ENCODE data around the gene SIGLEC11. TPM values are rescaled to one million over a fixed set of nuclear protein-coding genes. Genes with fewer than 3 reads are reported as not detected.

The SIGLEC11 gene
- total RNA-seq, 1 experiment from 2014 or later: not detected

DNA sequence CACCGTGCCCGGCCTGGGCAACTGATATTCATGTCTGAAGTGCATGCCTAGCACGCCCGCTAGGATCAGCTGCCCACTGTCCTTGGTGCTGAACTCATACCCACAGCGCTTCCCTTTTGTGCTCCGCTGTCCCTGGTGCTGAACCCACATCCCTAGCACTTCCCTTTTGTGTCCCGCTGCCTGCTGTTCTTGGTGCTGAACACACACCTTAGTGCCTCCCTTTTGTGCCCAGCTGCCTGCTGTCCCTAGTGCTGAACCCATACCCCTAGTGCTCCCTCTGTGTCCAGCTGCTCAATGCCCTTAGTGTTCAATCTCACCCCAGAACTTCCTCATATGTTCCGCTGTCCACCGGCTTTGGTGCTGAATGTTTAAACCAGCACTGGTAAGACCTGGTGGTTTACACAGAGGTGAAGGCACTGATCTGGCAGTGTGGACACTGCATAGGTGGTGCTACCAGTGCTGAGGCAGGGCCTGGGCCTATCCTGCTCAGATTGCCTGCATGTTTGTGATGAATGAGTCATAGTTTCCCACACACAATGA, 26.3 kb upstream of the SIGLEC11 start:
- Histone ChIP-seq H3K4me1 (peaks cover 3% of the 10 kb centered on the region), H3K36me3 (ENCODE audit: control insufficient read depth, insufficient read depth, low read length) (peaks cover 2% of the 10 kb centered on the region; the same call in 1 of the 2 replicates), H3K9me3 (no peaks in the 10 kb centered on the region; the same call in 1 of the 2 replicates), H3K27me3 (replicated peaks; ENCODE audit: control insufficient read depth, insufficient read depth, low read length) (no peaks in the 10 kb centered on the region), H3K4me3 (ENCODE audit: low read depth, low read length) (no peak overlapping the region)
- POLR2A ChIA-PET: no interaction called here
- H3K4me1 Mint-ChIP-seq (ENCODE audit: low read depth, unreplicated experiment): no peaks in the 10 kb centered on the region
- DNase-seq: peak; percentile 92
- BruUV-seq (replicated peaks): no TSS peak
- CTCF ChIA-PET: no interaction called here
- no peaks in the 10 kb centered on the region for H3K27me3 Mint-ChIP-seq (ENCODE audit: insufficient read depth, unreplicated experiment)
- H3K4me3 Mint-ChIP-seq (ENCODE audit: unreplicated experiment): no peak overlapping the region
- TF ChIP-seq, protein P1, sequence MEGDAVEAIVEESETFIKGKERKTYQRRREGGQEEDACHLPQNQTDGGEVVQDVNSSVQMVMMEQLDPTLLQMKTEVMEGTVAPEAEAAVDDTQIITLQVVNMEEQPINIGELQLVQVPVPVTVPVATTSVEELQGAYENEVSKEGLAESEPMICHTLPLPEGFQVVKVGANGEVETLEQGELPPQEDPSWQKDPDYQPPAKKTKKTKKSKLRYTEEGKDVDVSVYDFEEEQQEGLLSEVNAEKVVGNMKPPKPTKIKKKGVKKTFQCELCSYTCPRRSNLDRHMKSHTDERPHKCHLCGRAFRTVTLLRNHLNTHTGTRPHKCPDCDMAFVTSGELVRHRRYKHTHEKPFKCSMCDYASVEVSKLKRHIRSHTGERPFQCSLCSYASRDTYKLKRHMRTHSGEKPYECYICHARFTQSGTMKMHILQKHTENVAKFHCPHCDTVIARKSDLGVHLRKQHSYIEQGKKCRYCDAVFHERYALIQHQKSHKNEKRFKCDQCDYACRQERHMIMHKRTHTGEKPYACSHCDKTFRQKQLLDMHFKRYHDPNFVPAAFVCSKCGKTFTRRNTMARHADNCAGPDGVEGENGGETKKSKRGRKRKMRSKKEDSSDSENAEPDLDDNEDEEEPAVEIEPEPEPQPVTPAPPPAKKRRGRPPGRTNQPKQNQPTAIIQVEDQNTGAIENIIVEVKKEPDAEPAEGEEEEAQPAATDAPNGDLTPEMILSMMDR (IDR thresholded peaks at IDR 0.05; ENCODE audit: insufficient read depth in 1 of 2, low read depth in 1 of 2, low read length in 1 of 2, severe bottlenecking in 1 of 2, unreplicated experiment in 1 of 2): no peak
- H3K36me3 Mint-ChIP-seq (ENCODE audit: insufficient read depth, unreplicated experiment): peaks cover 20% of the 10 kb centered on the region
- intact Hi-C loops (cut with micrococcal nuclease; ENCODE audit: unreplicated experiment): no loop called here
- H3K9me3 Mint-ChIP-seq (ENCODE audit: unreplicated experiment): no peaks in the 10 kb centered on the region
- no peak overlapping the region for H3K27ac Mint-ChIP-seq (ENCODE audit: unreplicated experiment)

DNA sequence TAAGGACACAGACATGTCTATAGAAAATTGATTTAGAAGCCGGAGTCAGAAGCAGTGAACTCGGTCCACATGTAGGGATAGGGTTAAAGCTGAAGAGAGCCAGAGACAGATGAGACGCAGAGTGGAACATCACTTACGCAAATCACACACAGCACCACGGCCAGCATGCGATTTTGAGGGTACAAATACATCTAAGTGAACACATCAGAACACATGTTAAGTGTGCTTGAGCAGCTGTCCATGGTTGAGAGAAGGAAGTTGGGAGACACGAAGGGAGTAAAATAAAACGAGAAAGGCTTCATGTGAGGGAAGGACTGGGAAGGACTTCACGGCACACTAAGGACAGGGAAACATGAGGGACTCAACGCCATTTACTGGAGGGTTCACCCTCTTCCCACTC, 25.4 kb upstream of the SIGLEC11 start:
- no peaks in the 10 kb centered on the region for H3K27me3 ChIP-seq (replicated peaks; ENCODE audit: control insufficient read depth, insufficient read depth, low read length)
- no peaks in the 10 kb centered on the region; the same call in 1 of the 2 replicates for H3K9me3 ChIP-seq
- no TSS peak for BruUV-seq (replicated peaks)
- CTCF ChIA-PET: no interaction called here
- POLR2A ChIA-PET: no interaction called here
- Mint-ChIP-seq H3K4me1 (ENCODE audit: low read depth, unreplicated experiment) (no peaks in the 10 kb centered on the region), H3K4me3 (ENCODE audit: unreplicated experiment) (no peak overlapping the region), H3K9me3 (ENCODE audit: unreplicated experiment) (no peaks in the 10 kb centered on the region), H3K36me3 (ENCODE audit: insufficient read depth, unreplicated experiment) (peaks cover 20% of the 10 kb centered on the region), H3K27ac (ENCODE audit: unreplicated experiment) (no peak overlapping the region), H3K27me3 (ENCODE audit: insufficient read depth, unreplicated experiment) (no peaks in the 10 kb centered on the region)
- TF ChIP-seq, protein P1 (IDR thresholded peaks at IDR 0.05; ENCODE audit: insufficient read depth in 1 of 2, low read depth in 1 of 2, low read length in 1 of 2, severe bottlenecking in 1 of 2, unreplicated experiment in 1 of 2): no peak
- intact Hi-C loops (cut with micrococcal nuclease; ENCODE audit: unreplicated experiment): no loop called here
- peaks cover 2% of the 10 kb centered on the region; the same call in 1 of the 2 replicates for H3K36me3 ChIP-seq (ENCODE audit: control insufficient read depth, insufficient read depth, low read length)
- no peak for DNase-seq
- peaks cover 9% of the 10 kb centered on the region for H3K4me1 ChIP-seq
- no peak overlapping the region for H3K4me3 ChIP-seq (ENCODE audit: low read depth, low read length)

DNA sequence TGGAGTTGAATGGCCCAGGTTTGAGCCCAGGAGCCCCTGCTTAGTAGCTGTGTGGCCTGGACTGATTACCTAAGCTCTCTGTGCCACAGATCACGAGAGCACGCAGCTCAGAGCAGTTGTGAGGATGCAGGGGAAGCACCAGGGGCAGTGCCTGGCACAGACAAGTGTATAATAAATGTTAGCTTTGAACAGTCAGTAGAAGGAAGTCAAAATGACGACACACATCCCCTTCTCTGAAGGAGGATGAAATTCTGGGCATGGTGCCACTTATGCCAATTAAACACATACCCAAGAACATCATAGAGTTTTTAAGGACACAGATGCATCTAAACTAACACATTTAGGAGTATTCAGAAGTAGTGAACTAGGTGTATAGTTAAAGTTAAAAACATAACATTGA, 24.9 kb upstream of the SIGLEC11 start:
- Histone ChIP-seq H3K27me3 (replicated peaks; ENCODE audit: control insufficient read depth, insufficient read depth, low read length) (no peaks in the 10 kb centered on the region), H3K4me3 (ENCODE audit: low read depth, low read length) (no peak overlapping the region), H3K36me3 (ENCODE audit: control insufficient read depth, insufficient read depth, low read length) (peaks cover 2% of the 10 kb centered on the region; the same call in 1 of the 2 replicates), H3K9me3 (no peaks in the 10 kb centered on the region; the same call in 1 of the 2 replicates), H3K4me1 (peaks cover 9% of the 10 kb centered on the region)
- TF ChIP-seq, protein P1 (IDR thresholded peaks at IDR 0.05; ENCODE audit: insufficient read depth in 1 of 2, low read depth in 1 of 2, low read length in 1 of 2, severe bottlenecking in 1 of 2, unreplicated experiment in 1 of 2): no peak
- POLR2A ChIA-PET: no interaction called here
- DNase-seq: no peak
- Mint-ChIP-seq H3K36me3 (ENCODE audit: insufficient read depth, unreplicated experiment) (peaks cover 20% of the 10 kb centered on the region), H3K27ac (ENCODE audit: unreplicated experiment) (no peak overlapping the region), H3K27me3 (ENCODE audit: insufficient read depth, unreplicated experiment) (no peaks in the 10 kb centered on the region), H3K9me3 (ENCODE audit: unreplicated experiment) (no peaks in the 10 kb centered on the region), H3K4me3 (ENCODE audit: unreplicated experiment) (no peak overlapping the region), H3K4me1 (ENCODE audit: low read depth, unreplicated experiment) (no peaks in the 10 kb centered on the region)
- no TSS peak for BruUV-seq (replicated peaks)
- intact Hi-C loops (cut with micrococcal nuclease; ENCODE audit: unreplicated experiment): no loop called here
- CTCF ChIA-PET: no interaction called here
